Right cardiac atrium (tissue), 5 donors: ENCODE results near the gene THSD4. TPM values are rescaled to one million over a fixed set of nuclear protein-coding genes. Genes with fewer than 3 reads are reported as not detected.

Experiments
- ATAC-seq, 2 donors: fragments of 200-7000 bp; cut with Tn5 transposase; one replicate each; pipeline versions ENCODE4 v1.8.0 to v1.9.1; 2020; ENCODE audit warnings: moderate library complexity in 2 of 2, mild to moderate bottlenecking in 1 of 2
- DNase-seq, 3 donors: peaks; one replicate each; pipeline ENCODE4 v3.0.0-alpha.2; 2020
- H3K27ac ChIP-seq: one replicate; pipeline ENCODE4 v1.5.1; 2013; ENCODE audit warnings: mild to moderate bottlenecking, low read length, control low read depth, moderate library complexity
- H3K27me3 ChIP-seq: one replicate; pipeline ENCODE4 v1.6.1; 2013; ENCODE audit not compliant: control insufficient read depth, insufficient read depth
- H3K4me1 ChIP-seq: one replicate; pipeline ENCODE4 v1.6.1; 2013; ENCODE audit warnings: low read length; ENCODE audit not compliant: control insufficient read depth, insufficient read depth
- H3K4me3 ChIP-seq: one replicate; pipeline ENCODE4 v1.5.1; 2013; ENCODE audit warnings: low read length, control low read depth
- H3K9me3 ChIP-seq: one replicate; pipeline ENCODE4 v1.6.1; 2013; ENCODE audit warnings: low read length; ENCODE audit not compliant: control insufficient read depth
- WGBS: extraction: QIAGEN DNeasy Blood & Tissue Kit; methylation state at CpG from one replicate; pipeline ENCODE4 v1.1.7; 2013; 5-methylcytosine and 5-hydroxymethylcytosine counted together
- intact Hi-C, 4 donors: fragments of 100-400 bp; cut with DNase I; formaldehyde crosslinking; loops; one replicate each; pipeline versions ENCODE4 v1.11.0 to v1.14.0; 2022 to 2023
- polyA plus RNA-seq: library from polyadenylated mRNA; stranded (reverse); fragments of 200-250 nt; gene quantifications from one replicate; pipeline ENCODE4 v1.2.3, GENCODE V29; 2013
- total RNA-seq, 4 donors: library from RNA; stranded (reverse); fragmentation: NEBNext Ultra II Directional; extraction: Animal tissue kit (Norgen Biotek cat#: 25700); gene quantifications; one replicate each; pipeline ENCODE4 v1.2.1, GENCODE V29; 2021
- donor health status: healthy with polysubstance abuse.
- donor health status: DM: no; HTN: yes; CAD: no.
- donor health status: DM: no; HTN: no; CAD: no.
- donor health status: DM: no; HTN: yes; CAD: no; lungs with severe emphysema.
- donor health status: DM: yes; HTN: yes; CAD: no.

Gene THSD4
- total and polyA plus RNA-seq, 5 donors = 40.5 to 93.8 (median 67.3) TPM

DNA sequence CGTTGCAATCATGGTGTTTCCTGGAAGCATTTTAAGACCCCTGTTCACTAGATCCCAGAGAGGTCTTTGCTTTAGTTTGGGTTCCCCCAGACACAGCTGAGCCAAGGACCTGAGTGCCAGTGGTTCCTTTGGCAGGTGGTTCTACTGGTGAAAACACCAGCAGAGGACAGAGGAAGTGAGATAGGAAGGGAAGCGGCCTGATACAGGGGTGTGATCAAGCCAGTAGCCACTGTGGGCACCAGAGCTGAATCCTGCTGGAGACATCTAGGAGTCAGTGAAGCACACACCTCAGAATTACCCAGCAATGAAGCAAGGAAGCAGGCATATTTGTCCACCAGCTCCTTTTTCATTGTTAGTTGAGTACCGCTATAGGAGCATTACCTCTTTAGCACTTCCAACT, 451.9 kb downstream of the THSD4 start:
- WGBS = 82% methylated on average over 3 of the region's 3 CpGs

DNA sequence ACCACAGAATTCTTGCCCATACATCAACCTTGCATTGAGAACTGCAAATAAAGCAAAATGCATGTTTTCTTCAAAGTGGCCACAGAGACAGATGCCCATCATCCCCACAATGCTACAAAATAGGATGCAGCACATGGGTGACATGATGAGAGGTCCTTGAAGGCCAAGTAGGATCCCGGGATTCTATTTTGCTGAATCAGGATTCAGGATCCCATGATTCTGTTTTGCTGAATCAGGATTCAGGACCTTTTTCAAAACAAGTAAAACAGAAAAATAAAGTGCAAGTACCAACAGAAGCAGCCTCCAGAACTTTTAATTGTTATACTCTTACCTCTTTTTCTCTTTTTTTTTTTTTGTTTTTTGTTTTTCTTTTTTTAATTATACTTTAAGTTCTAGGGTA, 453.0 kb downstream of the THSD4 start:
- no peaks in the 10 kb centered on the region for H3K9me3 ChIP-seq
- peaks cover 5% of the 10 kb centered on the region for H3K4me1 ChIP-seq
- WGBS = 78% methylated on average over 1 of the region's 1 CpG
- no peak for DNase-seq
- ATAC-seq = no peak
- no peak overlapping the region for H3K4me3 ChIP-seq
- intact Hi-C loops = no loop called here
- H3K27me3 ChIP-seq = no peaks in the 10 kb centered on the region
- no peak overlapping the region for H3K27ac ChIP-seq

More for the DNA sequence above, 451.9 kb downstream of the THSD4 start:
- ATAC-seq (peak; percentile 38 to 55), DNase-seq (no peak)
- Histone ChIP-seq H3K4me1 (peaks cover 3% of the 10 kb centered on the region), H3K9me3 (no peaks in the 10 kb centered on the region), H3K27me3 (no peaks in the 10 kb centered on the region), H3K4me3 (no peak overlapping the region), H3K27ac (no peak overlapping the region)
- intact Hi-C loops = no loop called here

DNA sequence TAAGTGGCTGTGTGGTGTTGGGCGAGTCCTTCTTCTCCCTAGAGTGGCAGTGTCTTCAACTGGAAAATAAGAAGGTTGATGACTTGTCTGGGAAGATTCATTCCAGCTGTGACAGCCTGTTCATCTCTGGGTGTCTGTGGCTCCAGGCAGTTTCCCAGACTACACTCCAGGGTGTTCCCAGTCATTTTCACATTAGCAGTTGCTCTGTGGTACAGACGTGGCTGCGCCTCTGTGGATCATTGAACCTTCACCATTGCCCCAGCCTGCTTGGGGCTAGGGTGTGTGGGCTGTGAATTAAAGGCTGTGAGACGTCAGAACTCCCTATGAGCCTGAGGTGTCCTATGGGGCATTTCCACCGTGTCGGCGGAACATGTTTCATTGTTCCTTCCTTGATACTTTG, 455.5 kb downstream of the THSD4 start:
- intact Hi-C loops = no loop called here
- Histone ChIP-seq H3K27me3 (no peaks in the 10 kb centered on the region), H3K27ac (no peak overlapping the region), H3K4me3 (no peak overlapping the region), H3K9me3 (no peaks in the 10 kb centered on the region), H3K4me1 (peaks cover 5% of the 10 kb centered on the region)
- ATAC-seq (no peak), DNase-seq (no peak)
- WGBS = 88% methylated on average over 7 of the region's 7 CpGs

DNA sequence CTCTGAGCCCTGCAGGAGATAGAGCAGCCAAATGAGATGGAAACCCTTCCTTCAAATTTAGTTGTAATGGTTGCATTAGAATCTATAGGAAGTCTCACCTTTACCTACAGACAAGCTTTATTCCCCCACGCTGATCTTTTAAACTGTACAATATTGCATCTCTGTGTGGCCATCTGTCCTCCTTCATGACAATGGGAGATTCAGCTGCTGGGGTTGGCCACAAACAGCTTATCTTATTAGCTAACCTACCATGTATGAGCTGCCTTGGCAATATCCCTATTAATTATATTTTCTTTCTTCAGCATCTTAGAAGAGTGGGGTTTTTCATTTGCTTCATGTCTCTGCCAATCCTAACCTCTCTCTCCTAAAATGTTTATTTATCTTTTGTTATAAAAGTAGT, 456.4 kb downstream of the THSD4 start:
- H3K27ac ChIP-seq = no peak overlapping the region
- 93% methylated on average over 1 of the region's 1 CpG for WGBS
- no peak overlapping the region for H3K4me3 ChIP-seq
- DNase-seq (no peak), ATAC-seq (no peak)
- peaks cover 5% of the 10 kb centered on the region for H3K4me1 ChIP-seq
- intact Hi-C loops = no loop called here
- H3K27me3 ChIP-seq = no peaks in the 10 kb centered on the region
- no peaks in the 10 kb centered on the region for H3K9me3 ChIP-seq

DNA sequence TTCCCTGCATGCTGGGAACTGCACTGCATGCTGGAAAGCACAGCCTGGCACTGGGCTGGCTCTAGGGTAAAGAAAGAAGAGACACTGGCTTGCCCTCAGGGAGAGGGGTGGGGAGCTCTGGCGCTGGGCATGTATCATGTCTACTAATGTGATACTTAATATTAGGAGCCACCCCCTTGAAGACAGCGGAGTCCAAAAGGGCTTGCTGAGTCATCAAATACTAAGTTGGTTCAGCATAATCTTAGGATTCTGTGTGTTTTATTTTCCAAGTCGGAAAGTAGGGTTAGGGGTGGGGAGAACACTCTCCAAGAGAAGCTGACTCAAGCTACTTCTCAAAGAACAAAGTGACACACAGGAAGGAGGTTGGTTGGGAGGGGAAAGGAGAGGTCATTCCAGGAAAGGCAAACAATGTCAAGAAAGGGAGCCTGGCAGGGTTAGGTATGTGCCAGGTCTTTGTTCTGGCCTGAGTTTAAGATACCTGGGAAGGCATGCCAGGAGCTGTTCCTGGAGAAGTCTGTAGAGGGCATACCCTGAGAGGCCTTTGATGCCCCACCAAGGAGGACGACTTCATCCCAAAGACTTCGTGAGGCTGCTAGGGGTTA, 457.3 kb downstream of the THSD4 start:
- WGBS = 67% methylated on average over 5 of the region's 5 CpGs
- ATAC-seq = peak; percentile 69 to 94

DNA sequence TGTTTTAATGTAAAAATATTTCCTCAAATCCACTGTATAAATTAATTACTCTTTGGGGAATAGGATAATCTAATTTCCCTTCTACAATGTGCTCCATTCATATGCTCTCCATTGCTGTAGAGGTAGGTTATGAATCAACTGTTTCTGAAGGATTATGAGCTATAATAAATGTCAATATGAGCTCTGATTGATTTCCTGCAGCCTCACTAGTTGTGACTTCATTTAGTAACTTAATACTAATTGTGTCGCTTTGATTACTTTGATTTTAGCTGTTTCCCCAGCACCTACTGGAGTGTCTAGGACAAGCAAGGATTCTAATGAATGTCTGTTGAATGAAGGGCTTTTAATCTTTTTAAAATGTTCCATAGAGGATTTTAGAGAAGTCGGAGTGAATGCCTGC, 458.3 kb downstream of the THSD4 start:
- Histone ChIP-seq H3K27me3 (no peaks in the 10 kb centered on the region), H3K4me3 (no peak overlapping the region), H3K4me1 (peaks cover 2% of the 10 kb centered on the region), H3K27ac (no peak overlapping the region), H3K9me3 (no peaks in the 10 kb centered on the region)
- DNase-seq (no peak), ATAC-seq (no peak)
- WGBS = 92% methylated on average over 2 of the region's 2 CpGs
- intact Hi-C loops = no loop called here

More for the DNA sequence above, 457.3 kb downstream of the THSD4 start:
- Histone ChIP-seq H3K4me1 (peaks cover 2% of the 10 kb centered on the region), H3K4me3 (no peak overlapping the region), H3K9me3 (no peaks in the 10 kb centered on the region), H3K27ac (no peak overlapping the region), H3K27me3 (no peaks in the 10 kb centered on the region)
- DNase-seq = no peak
- intact Hi-C loops = no loop called here

DNA sequence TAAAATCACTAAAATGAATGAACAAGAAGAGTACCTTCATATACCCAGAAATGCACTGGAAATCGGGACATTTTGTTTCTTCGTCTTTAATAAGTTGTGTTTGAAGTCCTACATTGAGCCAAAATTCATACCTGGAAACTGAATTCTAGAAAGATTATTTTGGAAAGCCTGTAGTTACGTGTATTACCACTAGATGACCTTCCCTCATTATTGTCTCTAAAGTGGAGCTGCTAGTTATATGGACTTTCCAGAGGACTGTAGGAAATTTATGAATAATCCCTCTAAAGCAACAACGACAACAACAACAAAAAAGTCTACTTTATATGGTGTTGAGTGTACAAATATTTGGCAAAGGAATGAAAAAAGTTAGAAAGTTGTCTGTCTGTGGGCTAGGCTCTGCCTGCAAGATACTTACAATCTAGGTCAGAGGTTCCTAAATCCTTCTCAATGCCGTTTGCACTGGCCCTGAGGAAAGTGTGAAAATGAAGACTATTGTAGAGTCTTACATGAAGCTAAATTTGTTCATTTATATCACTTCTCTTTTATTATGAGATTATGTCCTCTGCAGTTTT, 460.3 kb downstream of the THSD4 start:
- WGBS = 53% methylated on average over 5 of the region's 5 CpGs
- intact Hi-C loops = loop anchor here in 1 of 4 donors (5.0 kb wide), 1 partner anchor 157 kb away; no protein-coding TSS in a partner anchor
- ATAC-seq (no peak), DNase-seq (no peak)
- no peaks in the 10 kb centered on the region for H3K27me3 ChIP-seq
- H3K9me3 ChIP-seq = no peaks in the 10 kb centered on the region
- H3K27ac ChIP-seq = no peak overlapping the region
- no peak overlapping the region for H3K4me3 ChIP-seq
- peaks cover 2% of the 10 kb centered on the region for H3K4me1 ChIP-seq

DNA sequence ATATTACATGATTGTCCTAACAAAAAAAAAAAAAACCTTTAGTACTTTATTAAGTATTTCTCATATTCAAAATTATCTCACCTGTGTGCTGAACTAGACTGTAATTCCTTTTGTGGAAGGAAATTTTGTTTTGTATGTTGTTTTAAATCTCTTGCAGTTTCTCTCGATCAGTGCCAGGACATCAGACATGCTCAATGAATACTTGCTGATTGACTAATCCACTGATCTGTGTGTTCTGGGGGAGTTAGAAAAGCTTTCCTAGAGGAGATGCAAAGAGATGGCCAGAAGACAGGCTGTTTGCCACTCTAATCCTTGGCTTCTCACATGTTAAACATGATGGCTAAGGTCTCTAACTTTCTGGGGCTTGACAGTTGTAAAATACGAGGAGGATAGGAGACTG, 461.8 kb downstream of the THSD4 start:
- Histone ChIP-seq H3K9me3 (no peaks in the 10 kb centered on the region), H3K4me3 (no peak overlapping the region), H3K27ac (no peak overlapping the region), H3K4me1 (peaks cover 2% of the 10 kb centered on the region), H3K27me3 (no peaks in the 10 kb centered on the region)
- intact Hi-C loops = loop anchor here in 1 of 4 donors (5.0 kb wide), 1 partner anchor 155 kb away; no protein-coding TSS in a partner anchor
- no peak for DNase-seq
- no peak for ATAC-seq
- 59% methylated on average over 2 of the region's 2 CpGs for WGBS

DNA sequence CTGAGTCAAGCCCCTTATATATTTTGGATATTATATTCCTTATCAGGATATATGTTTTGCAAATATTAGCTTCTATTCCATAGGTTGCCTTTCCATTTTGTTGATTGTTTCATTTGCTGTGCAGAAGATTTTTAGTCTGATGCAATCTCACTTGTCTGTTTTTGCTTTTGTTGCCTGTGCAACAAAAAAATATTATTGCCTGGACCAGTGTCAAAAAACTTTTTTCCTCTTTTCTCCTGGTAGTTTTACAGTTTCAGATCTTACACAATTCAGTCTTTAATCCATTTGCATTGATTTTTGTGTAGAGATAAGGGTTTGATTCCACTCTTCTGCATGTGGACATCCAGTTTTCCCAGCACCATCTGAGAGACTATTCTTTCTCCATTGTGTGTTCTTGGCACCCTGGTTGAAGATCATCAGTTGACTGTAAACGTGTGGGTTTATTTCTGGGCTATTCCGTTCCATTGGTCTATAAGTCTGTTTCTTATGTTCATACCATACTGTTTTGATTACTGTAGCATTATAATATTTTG, 466.2 kb downstream of the THSD4 start:
- no peak for DNase-seq
- intact Hi-C loops = no loop called here
- 86% methylated on average over 2 of the region's 2 CpGs for WGBS
- no peaks in the 10 kb centered on the region for H3K9me3 ChIP-seq
- H3K27ac ChIP-seq = no peak overlapping the region
- no peaks in the 10 kb centered on the region for H3K27me3 ChIP-seq
- no peak for ATAC-seq
- no peak overlapping the region for H3K4me3 ChIP-seq
- H3K4me1 ChIP-seq = no peaks in the 10 kb centered on the region

DNA sequence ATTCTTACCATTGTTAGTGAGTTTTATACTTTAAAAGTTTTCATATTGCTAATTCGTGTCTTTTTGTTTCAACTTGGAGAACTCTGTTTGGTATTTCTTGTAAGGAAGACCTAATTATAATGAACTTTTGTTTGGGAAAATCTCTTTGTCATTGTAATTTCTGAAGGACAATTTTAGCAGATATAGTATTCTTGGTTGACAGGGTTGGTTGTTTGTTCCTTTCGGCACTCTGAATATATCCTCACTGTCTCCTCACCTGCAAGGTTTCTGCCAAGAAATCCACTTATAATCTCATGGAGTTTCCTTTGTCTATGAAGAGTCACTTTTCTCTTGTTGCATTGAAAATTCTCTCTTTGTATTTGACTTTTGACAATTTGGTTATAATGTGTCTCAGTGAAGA, 469.9 kb downstream of the THSD4 start:
- no peaks in the 10 kb centered on the region for H3K27me3 ChIP-seq
- H3K9me3 ChIP-seq = no peaks in the 10 kb centered on the region
- DNase-seq (no peak), ATAC-seq (no peak)
- no peak overlapping the region for H3K4me3 ChIP-seq
- no peak overlapping the region for H3K27ac ChIP-seq
- H3K4me1 ChIP-seq = no peaks in the 10 kb centered on the region
- intact Hi-C loops = no loop called here
- 95% methylated on average over 2 of the region's 2 CpGs for WGBS

DNA sequence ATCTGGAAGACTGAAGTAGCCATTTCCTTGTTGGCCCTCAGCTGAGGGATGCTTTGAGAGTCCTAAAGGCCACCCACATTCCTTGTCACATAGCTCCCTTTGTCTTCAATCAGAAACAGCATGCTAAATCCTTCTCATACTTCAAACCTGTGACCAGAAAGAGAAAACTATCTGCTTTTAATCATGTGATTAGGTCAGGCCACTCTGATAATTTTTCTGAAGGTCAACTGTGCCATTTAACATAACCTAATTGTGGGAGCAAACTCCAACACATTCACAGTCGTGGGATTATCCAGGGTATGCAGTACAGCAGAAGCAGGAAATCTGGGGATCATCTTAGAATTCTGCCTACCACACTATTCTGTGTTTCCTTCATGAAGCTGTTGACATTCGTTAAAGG, 471.2 kb downstream of the THSD4 start:
- Histone ChIP-seq H3K27me3 (no peaks in the 10 kb centered on the region), H3K4me1 (no peaks in the 10 kb centered on the region), H3K4me3 (no peak overlapping the region), H3K9me3 (no peaks in the 10 kb centered on the region), H3K27ac (no peak overlapping the region)
- ATAC-seq (no peak), DNase-seq (no peak)
- WGBS = 64% methylated on average over 2 of the region's 2 CpGs
- intact Hi-C loops = no loop called here
